Islet of Langerhans (tissue), 1 donor: Measurements from ENCODE around the gene TEF.

Experiments
- FAIRE-seq: peaks from one replicate; lab custom pipeline; 2011; peaks lifted over from hg19 to GRCh38; lab: Jason Lieb, UNC

Gene TEF

DNA sequence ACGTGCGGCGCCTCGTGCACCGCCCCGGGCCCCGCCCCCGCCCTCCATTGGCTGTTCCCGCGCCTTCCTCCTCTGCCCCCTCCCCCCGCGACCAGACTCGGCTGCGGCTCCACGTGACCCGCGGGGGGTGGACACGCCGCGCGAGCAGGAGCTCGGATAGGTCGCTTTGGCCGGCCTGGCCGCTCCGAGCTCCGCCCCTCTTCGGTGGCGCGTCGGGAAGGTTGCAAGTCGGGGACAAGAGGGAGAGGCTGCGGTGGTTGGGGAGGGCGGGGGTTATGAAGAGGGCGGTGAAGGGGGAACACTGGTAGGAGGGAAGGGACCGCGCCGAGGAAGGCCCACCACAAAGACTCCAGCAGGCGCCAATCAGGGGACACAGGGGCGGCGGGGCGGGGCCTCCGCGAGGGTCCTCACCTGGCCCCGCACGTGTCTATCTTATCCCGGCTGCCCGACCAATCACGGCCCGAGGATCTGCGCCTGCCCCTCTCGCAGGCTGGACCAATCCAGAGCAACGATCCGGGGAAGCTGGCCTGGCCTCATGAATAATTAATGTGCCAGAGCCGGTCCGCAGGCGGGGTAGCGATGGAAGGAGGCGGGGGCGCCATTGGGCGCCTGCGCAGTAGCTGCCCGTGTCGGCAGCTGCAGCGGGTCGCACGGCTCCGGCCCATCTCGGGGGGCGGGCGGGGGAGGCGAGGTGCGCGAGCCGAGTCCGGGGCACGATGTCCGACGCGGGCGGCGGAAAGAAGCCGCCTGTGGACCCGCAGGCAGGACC, at the start of gene TEF:
Gene TEF, plus strand, starts transcription at position 614 of the 769 bp plus-strand sequence. Its CDS starts 103 bp downstream, at position 717.
- peak; percentile 79 for FAIRE-seq

GRCh38 chr22:41332217-41332939, 49.4 kb upstream of the TEF start:
- no peak for FAIRE-seq

- FAIRE-seq = no peak
Measured at GRCh38 chr22:41333806-41334205, 47.9 kb upstream of the TEF start.

DNA sequence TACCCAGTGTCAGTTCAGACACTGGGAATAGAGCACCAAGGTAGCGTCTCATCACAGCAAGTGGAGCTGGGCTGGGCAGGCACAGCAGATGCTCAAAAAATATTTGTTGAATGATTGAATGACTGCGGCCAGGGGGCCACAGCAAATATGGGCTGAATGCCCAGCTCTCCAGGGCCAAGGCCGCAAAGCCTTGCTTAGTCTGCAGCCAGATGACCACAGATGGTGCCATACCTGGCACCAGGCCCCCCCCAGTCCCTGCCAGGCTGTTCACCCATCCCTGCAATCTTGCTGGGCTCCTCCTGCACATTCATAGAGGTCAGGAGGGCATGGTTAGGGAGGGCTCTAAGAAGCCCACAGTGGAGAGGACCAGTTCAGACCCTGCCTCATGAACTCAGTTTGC, 47.5 kb upstream of the TEF start:
- FAIRE-seq = no peak

- no peak for FAIRE-seq
Measured at GRCh38 chr22:41334951-41335635, 46.6 kb upstream of the TEF start.

- FAIRE-seq = no peak
Measured at GRCh38 chr22:41338614-41339212, 43.0 kb upstream of the TEF start.

GRCh38 chr22:41339823-41340222, 41.9 kb upstream of the TEF start:
- no peak for FAIRE-seq

- FAIRE-seq = no peak
Measured at GRCh38 chr22:41340357-41340756, 41.4 kb upstream of the TEF start.

GRCh38 chr22:41341012-41341411, 40.7 kb upstream of the TEF start:
- no peak for FAIRE-seq

DNA sequence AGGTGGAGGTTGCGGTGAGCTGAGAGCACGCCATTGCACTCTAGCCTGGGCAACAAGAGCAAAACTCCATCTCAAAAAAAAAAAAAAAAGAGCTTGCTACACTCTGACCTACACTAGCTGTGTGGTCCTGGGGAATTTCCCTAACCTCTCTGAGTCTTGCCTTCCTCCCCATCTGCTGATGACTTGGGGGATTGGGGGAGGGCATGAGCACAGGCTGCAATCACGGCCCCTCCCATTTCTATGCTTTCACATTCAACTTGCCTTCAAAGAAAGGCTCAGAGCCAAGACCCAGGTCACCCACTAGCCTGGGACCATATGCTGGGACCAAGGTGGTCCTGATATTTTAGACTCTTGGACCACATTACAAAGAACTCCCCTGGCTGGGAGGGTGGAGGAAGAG, 39.8 kb upstream of the TEF start:
- no peak for FAIRE-seq

DNA sequence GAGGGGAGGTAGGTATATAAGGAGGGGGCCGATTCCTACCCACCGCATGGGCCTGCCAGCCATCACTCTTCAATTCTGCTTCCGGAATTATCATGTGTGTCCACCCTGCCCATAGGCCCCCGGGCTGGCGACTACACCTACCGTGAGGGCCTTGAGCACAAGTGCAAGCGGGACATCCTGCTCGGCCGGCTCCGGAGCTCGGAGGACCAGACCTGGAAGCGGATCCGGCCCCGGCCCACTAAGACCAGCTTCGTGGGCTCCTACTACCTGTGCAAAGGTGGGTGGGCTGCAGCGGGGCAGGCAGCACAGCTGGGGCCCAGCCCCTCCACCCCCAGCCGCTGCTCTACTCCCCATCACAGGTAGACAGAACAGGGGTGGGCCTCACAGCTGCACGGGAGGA, 38.4 kb upstream of the TEF start:
- FAIRE-seq = no peak

GRCh38 chr22:41343717-41344116, 38.0 kb upstream of the TEF start:
- FAIRE-seq = no peak

- no peak for FAIRE-seq
Measured at GRCh38 chr22:41344189-41344788, 37.5 kb upstream of the TEF start.

DNA sequence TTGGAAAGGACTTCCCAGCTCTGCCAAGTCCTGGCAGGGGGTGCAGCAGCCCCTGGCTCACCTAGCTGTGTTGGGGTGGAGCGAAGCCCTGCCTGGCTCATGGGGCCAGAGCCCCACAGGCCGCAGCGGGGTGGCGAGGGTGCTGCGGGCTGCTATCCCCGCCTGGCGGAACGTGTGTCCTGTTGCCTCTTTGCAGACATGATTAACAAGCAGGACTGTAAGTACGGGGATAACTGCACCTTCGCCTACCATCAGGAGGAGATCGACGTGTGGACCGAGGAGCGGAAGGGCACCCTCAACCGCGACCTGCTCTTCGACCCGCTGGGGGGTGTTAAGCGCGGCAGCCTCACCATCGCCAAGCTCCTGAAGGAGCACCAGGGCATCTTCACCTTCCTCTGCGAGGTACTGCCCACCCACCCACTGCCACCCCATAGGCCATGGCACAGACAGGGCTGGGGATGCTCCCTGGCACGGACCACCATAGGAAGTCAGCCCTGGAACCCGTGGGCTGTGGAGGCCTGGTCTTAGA, 35.9 kb upstream of the TEF start:
- no peak for FAIRE-seq

GRCh38 chr22:41347066-41347859, 34.5 kb upstream of the TEF start:
- no peak for FAIRE-seq

DNA sequence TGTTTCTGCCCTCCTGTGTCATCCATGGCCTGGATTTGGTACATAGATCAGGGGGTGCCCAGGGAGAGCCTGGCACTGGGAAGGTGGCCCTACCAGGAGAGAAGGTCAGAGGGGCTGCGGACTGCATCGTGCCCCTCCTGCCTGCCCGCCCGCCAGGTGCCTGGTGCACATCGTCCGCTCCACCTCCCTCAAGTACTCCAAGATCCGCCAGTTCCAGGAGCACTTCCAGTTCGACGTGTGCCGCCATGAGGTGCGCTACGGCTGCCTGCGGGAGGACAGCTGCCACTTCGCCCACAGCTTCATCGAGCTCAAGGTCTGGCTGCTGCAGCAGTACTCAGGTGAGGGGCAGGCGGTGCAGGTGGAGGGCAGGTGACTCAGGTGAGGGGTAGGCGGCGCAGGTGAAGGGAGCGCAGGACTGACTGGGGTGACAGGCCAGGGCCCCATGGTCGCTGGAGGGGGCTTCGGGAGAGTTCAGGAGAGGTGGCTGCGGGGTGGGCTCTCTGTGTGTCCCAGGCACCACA, 32.7 kb upstream of the TEF start:
- no peak for FAIRE-seq

DNA sequence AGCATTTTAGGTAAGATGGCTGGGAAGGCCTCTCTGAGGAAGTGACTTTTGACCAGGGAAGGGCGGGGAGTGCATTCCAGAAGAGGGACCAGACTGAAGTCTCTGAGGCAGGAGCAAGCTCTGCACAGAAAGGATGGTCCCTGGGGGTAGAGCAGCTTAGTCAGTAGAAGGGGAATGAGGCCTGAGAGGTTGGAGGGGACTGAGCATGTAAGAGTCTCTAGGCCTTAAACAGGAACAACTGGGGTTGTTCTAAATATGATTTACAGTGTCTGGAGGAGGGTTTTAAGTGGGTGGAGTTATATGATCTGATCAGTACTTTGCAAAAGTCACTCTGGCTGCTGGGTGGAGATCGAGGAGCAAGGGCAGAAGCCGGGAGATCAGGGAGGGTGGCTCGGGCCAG, 31.7 kb upstream of the TEF start:
- no peak for FAIRE-seq

GRCh38 chr22:41351011-41351410, 30.7 kb upstream of the TEF start:
- FAIRE-seq = no peak

GRCh38 chr22:41352058-41352457, 29.7 kb upstream of the TEF start:
- no peak for FAIRE-seq

GRCh38 chr22:41353862-41354575, 27.7 kb upstream of the TEF start:
- FAIRE-seq = no peak
